SK-N-MC (cell line): ENCODE measurements around the gene RRP12.
"Not testable (repeated sequence)": the region's sequence is repeated elsewhere in the genome, so short reads cannot be mapped to it uniquely, and the experiment has no call there.

Experiments
- DNase-seq: peaks from one replicate; pipeline ENCODE4 v3.0.0-alpha.2; 2011; ENCODE audit warnings: low read depth, low spot score
- H3K27ac ChIP-seq: fragments of 200-600 bp; sonication (generic); 2 replicates; pipeline ENCODE4 v1.5.1; 2016; ENCODE audit warnings: mixed run types
- H3K36me3 ChIP-seq: fragments of 200-600 bp; sonication (generic); 2 replicates; pipeline ENCODE4 v1.6.1; 2017; ENCODE audit warnings: antibody characterized with exemption, low read length, mixed read lengths; ENCODE audit not compliant: insufficient read depth
- H3K4me3 ChIP-seq: fragments of 200-600 bp; sonication (generic); 2 replicates; pipeline ENCODE4 v1.5.1; 2016
- H3K9ac ChIP-seq: fragments of 200-600 bp; sonication (generic); 2 replicates; pipeline ENCODE4 v1.8.0; 2017; ENCODE audit warnings: mixed run types, mixed read lengths; ENCODE audit not compliant: insufficient read length
- H3K9me3 ChIP-seq: fragments of 200-600 bp; sonication (generic); 2 replicates; pipeline ENCODE4 v1.6.1; 2017; ENCODE audit warnings: low read depth, mild to moderate bottlenecking, antibody characterized with exemption, low read length, moderate library complexity, mixed read lengths
- EZH2 ChIP-seq: fragments of 200-600 bp; sonication (generic); IDR thresholded peaks from one replicate; pipeline ENCODE4 v1.6.1; 2017; ENCODE audit warnings: antibody characterized with exemption
- FOXP2 ChIP-seq: optimal IDR thresholded peaks from 2 replicates; pipeline ENCODE3; 2011; ENCODE audit warnings: mild to moderate bottlenecking, moderate library complexity; ENCODE audit not compliant: insufficient read depth; ENCODE audit errors: extremely low read length, control extremely low read depth
- POLR2AphosphoS5 ChIP-seq: IDR thresholded peaks from 2 replicates; pipeline ENCODE4 v1.6.1; 2012; ENCODE audit warnings: mild to moderate bottlenecking, low read depth, low read length, borderline replicate concordance

Gene RRP12

DNA sequence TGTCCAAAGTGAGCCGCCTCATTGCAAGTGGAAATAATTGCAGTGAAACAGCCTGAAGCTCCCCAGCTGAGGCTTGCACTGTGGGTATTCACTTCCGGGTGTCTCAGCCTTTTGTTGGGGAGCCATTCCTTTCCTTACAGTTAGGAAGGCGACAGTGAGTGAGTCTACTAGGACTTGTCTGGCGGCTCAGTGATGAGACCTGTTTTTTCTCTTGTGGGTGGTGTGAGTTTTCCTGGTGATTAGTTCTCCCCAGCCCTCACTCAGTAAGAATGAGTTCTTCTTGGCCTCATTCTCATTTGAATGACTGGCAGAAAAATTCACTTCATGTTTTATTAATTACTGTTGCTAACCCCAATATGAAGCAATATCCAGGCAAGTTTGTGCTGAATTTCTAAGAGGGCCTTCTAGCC lies 27.4 kb upstream of the RRP12 start:
- H3K4me3 ChIP-seq = peak overlapping the region; percentile 82
- DNase-seq = no peak
- peaks cover 29% of the 10 kb centered on the region for H3K36me3 ChIP-seq
- H3K27ac ChIP-seq = peak overlapping the region; percentile 70
- no peak for TF ChIP-seq POLR2AphosphoS5
- TF ChIP-seq EZH2 = no peak
- no peak for TF ChIP-seq FOXP2
- H3K9ac ChIP-seq = peak overlapping the region; percentile 89
- H3K9me3 ChIP-seq = no peaks in the 10 kb centered on the region

DNA sequence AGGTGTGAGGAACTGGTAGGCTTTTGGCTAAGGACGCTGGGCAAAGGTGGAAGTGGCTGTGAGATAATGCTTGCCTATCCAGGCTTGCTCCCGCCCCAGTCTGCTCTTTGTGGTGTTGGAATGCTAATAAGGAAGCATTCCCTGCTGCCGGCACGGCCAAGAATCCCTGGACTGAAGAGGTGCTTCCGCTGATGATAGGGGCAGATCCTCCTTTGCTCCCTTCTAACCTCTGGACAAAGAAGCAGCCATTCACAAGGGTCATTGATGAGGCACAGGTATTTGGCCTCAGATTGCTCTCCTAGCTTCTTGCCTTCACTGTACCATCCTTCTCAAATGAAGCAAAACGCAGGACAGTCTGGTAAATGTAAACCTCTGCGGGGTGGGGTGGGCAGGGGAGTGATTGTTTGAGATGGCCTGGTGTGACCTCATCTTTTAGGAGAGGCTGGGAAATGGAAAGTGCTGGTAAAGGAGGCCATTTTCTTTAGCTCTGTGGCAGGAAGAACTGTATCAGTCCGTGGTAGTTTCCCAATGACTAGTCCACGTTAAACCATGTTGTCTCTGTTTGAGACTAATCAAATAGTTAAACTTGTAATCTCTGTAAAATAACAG lies 26.5 kb upstream of the RRP12 start:
- peaks cover 29% of the 10 kb centered on the region for H3K36me3 ChIP-seq
- peak overlapping the region; percentile 82 for H3K4me3 ChIP-seq
- H3K27ac ChIP-seq = peak overlapping the region; percentile 70; the same call in 1 of the 2 replicates
- H3K9me3 ChIP-seq = no peaks in the 10 kb centered on the region
- no peak for DNase-seq
- TF ChIP-seq EZH2 (no peak), FOXP2 (no peak), POLR2AphosphoS5 (no peak; the same call in 1 of the 2 replicates)
- H3K9ac ChIP-seq = peak overlapping the region; percentile 89

GRCh38 chr10:97426776-97427570 lies 25.8 kb upstream of the RRP12 start:
- H3K27ac ChIP-seq = 0 out of 2 replicates have a peak overlapping the region, but pooled peaks have one; percentile 70
- DNase-seq = no peak
- H3K9ac ChIP-seq = peak overlapping the region; percentile 89
- H3K9me3 ChIP-seq = no peaks in the 10 kb centered on the region
- TF ChIP-seq EZH2 (no peak), POLR2AphosphoS5 (no peak; the same call in 1 of the 2 replicates), FOXP2 (no peak)
- H3K36me3 ChIP-seq = peaks cover 27% of the 10 kb centered on the region
- H3K4me3 ChIP-seq = peak overlapping the region; percentile 82

GRCh38 chr10:97425964-97426775 lies 25.0 kb upstream of the RRP12 start, which contains the start of gene PGAM1:
Gene PGAM1, plus strand, starts transcription at chr10:97426191. Its CDS starts 117 bp downstream, at chr10:97426308.
- H3K9me3 ChIP-seq = no peaks in the 10 kb centered on the region
- DNase-seq = peak; percentile 40
- TF ChIP-seq POLR2AphosphoS5 = peak; percentile 62; the same call in 1 of the 2 replicates
- TF ChIP-seq FOXP2 = no peak
- peak within 1 kb of the TSS; percentile 89 for H3K9ac ChIP-seq
- H3K36me3 ChIP-seq = peaks cover 21% of the 10 kb centered on the region
- peak within 1 kb of the TSS; percentile 70 for H3K27ac ChIP-seq
- H3K4me3 ChIP-seq = peak within 1 kb of the TSS; percentile 82

DNA sequence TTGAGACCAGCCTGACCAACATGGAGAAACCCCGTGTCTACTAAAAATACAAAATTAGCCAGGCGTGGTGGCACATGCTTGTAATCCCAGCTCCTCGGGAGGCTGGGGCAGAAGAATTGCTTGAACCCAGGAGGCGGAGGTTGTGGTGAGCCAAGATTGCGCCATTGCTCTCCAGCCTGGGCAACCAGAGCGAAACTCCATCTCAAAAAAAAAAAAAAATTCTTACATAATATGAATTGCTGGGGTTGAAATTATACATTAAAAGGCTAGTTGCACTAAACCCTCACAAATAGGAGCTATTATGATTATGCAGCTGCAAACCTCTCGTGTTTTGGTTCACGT lies 22.6 kb upstream of the RRP12 start:
- not testable (repeated sequence) for H3K4me3 ChIP-seq, H3K9ac ChIP-seq, H3K27ac ChIP-seq, DNase-seq, H3K9me3 ChIP-seq, H3K36me3 ChIP-seq

- Histone ChIP-seq H3K36me3 (no peaks in the 10 kb centered on the region), H3K27ac (no peak overlapping the region), H3K9ac (no peak overlapping the region), H3K9me3 (no peaks in the 10 kb centered on the region), H3K4me3 (no peak overlapping the region)
- DNase-seq = no peak
- TF ChIP-seq FOXP2 (no peak), EZH2 (no peak), POLR2AphosphoS5 (no peak)
Observed at GRCh38 chr10:97416565-97416964, 15.4 kb upstream of the RRP12 start.

DNA sequence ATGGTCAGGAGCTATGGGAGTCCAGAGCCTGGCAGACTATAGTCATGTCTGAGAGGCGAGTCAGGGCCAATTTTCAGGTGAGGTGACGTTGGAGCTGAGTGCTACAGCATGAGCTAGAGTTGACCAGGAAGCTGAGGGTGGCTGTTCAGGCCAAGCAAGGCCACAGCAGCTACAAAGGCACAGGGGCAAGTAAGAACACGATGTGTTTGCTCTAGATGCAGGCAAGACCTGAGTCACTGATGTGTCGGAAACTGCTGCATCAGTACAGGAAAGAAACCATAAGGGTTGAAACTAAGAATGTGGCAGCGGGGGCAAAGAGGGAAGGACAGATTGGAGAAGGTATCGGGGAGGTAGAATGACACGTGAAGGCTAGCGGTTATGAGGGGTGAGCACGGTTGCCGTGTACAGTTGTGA lies 11.8 kb upstream of the RRP12 start:
- no peak overlapping the region for H3K4me3 ChIP-seq
- no peak overlapping the region for H3K27ac ChIP-seq
- H3K36me3 ChIP-seq = no peaks in the 10 kb centered on the region
- TF ChIP-seq POLR2AphosphoS5 (no peak), FOXP2 (no peak), EZH2 (no peak)
- no peaks in the 10 kb centered on the region for H3K9me3 ChIP-seq
- H3K9ac ChIP-seq = no peak overlapping the region
- no peak for DNase-seq

DNA sequence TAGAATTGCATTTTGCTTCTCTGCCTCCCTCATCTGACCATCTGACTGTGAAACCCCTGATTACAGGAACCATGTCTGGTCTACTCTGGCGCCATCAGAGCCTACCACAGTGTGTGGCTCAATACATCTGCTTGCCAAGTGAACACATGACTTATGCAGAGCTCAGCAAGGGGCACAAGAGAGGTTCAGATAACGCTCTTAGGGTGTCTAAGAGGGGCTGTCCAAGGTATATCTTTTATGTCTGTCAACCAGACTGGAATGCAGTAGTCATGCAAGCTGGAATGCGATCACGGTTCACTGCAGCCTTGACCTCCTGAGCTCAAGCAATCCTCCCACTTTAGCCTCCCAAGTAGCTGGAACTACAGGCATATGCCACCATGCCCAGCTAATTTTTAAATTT lies 10.3 kb upstream of the RRP12 start:
- H3K36me3 ChIP-seq = no peaks in the 10 kb centered on the region
- H3K4me3 ChIP-seq = no peak overlapping the region
- DNase-seq = no peak
- H3K9me3 ChIP-seq = no peaks in the 10 kb centered on the region
- TF ChIP-seq POLR2AphosphoS5 (no peak), EZH2 (no peak)
- no peak overlapping the region for H3K27ac ChIP-seq
- H3K9ac ChIP-seq = no peak overlapping the region
